IMR-90 (cell line): ENCODE results near the gene TUBB2B. TPM values are rescaled to one million over a fixed set of nuclear protein-coding genes. Genes with fewer than 3 reads are reported as not detected.

Experiments used
- ATAC-seq: fragments of 200-7000 bp; cut with Tn5 transposase; 2 replicates; pipeline ENCODE4 v1.9.1; 2020; ENCODE audit warnings: low read depth, mild to moderate bottlenecking, moderate library complexity
- BruUV-seq: library from RNA; stranded (reverse); fragments of 400-500 nt; replicated peaks from 2 replicates; lab custom pipeline; 2021; lab: Mats Ljungman, UMichigan
- CTCF ChIA-PET: fragments of 300-600 bp; formaldehyde crosslinking; extraction: SDS; loops from one replicate; lab custom pipeline; 2021; ENCODE audit warnings: antibody characterized with exemption; lab: Yijun Ruan, JAX
- POLR2A ChIA-PET: fragments of 300-600 bp; sonication (Branson Sonifier 250); formaldehyde crosslinking; loops from one replicate; lab custom pipeline; 2022; ENCODE audit warnings: antibody characterized with exemption; ENCODE audit not compliant: unreplicated experiment; lab: Charles Lee
- DNase-seq: peaks from one replicate; pipeline ENCODE4 v3.0.0; 2013
- H2AFZ ChIP-seq: replicated peaks from 2 replicates; pipeline ENCODE3; 2013; ENCODE audit warnings: low read length, mild to moderate bottlenecking; ENCODE audit not compliant: poor library complexity
- H2AK5ac ChIP-seq: 2 replicates; pipeline ENCODE4 v1.6.1; 2013; ENCODE audit warnings: low read depth, low read length, inconsistent platforms
- H2AK9ac ChIP-seq: replicated peaks from 2 replicates; pipeline ENCODE3; 2013; ENCODE audit warnings: mild to moderate bottlenecking, low read depth, low read length, moderate library complexity; ENCODE audit not compliant: poor library complexity
- H2BK120ac ChIP-seq: 2 replicates; pipeline ENCODE4 v1.6.1; 2013; ENCODE audit warnings: low read depth, low read length, inconsistent platforms
- H2BK15ac ChIP-seq: 3 replicates; pipeline ENCODE4 v1.6.1; 2013; ENCODE audit warnings: low read depth, low read length, inconsistent platforms
- H2BK20ac ChIP-seq: 2 replicates; pipeline ENCODE4 v1.6.1; 2013; ENCODE audit warnings: low read depth, mild to moderate bottlenecking, inconsistent platforms, low read length, moderate library complexity
- H2BK5ac ChIP-seq: 2 replicates; pipeline ENCODE4 v1.6.1; 2013; ENCODE audit warnings: mild to moderate bottlenecking, low read depth, low read length, inconsistent platforms; ENCODE audit not compliant: poor library complexity, severe bottlenecking
- H3K14ac ChIP-seq: replicated peaks from 2 replicates; pipeline ENCODE4 v1.6.1; 2013; ENCODE audit warnings: low read depth, low read length, inconsistent platforms
- H3K18ac ChIP-seq: 2 replicates; pipeline ENCODE4 v1.6.1; 2013; ENCODE audit warnings: low read depth, low read length, control low read depth
- H3K23ac ChIP-seq: 2 replicates; pipeline ENCODE4 v1.6.1; 2013; ENCODE audit warnings: low read depth, low read length, inconsistent platforms
- H3K27ac ChIP-seq: 2 replicates; pipeline ENCODE4 v1.5.1; 2013; ENCODE audit warnings: mild to moderate bottlenecking, control low read depth, low read length; ENCODE audit not compliant: insufficient read depth
- H3K27me3 ChIP-seq: 2 replicates; pipeline ENCODE4 v1.6.1; 2013; ENCODE audit warnings: low read length; ENCODE audit not compliant: control insufficient read depth, insufficient read depth
- H3K36me3 ChIP-seq: 2 replicates; pipeline ENCODE4 v1.6.1; 2013; ENCODE audit warnings: low read length, mixed read lengths; ENCODE audit not compliant: control insufficient read depth, insufficient read depth
- H3K4ac ChIP-seq: 2 replicates; pipeline ENCODE4 v1.6.1; 2013; ENCODE audit warnings: low read depth, low read length, inconsistent platforms
- H3K4me1 ChIP-seq: 2 replicates; pipeline ENCODE4 v1.6.1; 2013; ENCODE audit warnings: low read length, mixed read lengths; ENCODE audit not compliant: control insufficient read depth, insufficient read depth
- H3K4me2 ChIP-seq: 2 replicates; pipeline ENCODE4 v1.6.1; 2013; ENCODE audit warnings: low read depth, mild to moderate bottlenecking, control low read depth, low read length, moderate library complexity
- H3K4me3 ChIP-seq: 2 replicates; pipeline ENCODE4 v1.5.1; 2013; ENCODE audit warnings: low read depth, mild to moderate bottlenecking, control low read depth, low read length, moderate library complexity; ENCODE audit not compliant: insufficient read depth
- H3K56ac ChIP-seq: 2 replicates; pipeline ENCODE4 v1.6.1; 2013; ENCODE audit warnings: low read length, inconsistent platforms; ENCODE audit not compliant: insufficient read depth; ENCODE audit errors: extremely low read depth
- H3K79me1 ChIP-seq, 2 experiments: 2 replicates each; pipeline ENCODE4 v1.6.1; 2013; ENCODE audit warnings: low read length in 2 of 2, inconsistent platforms in 1 of 2, low read depth in 1 of 2
- H3K9ac ChIP-seq: 2 replicates; pipeline ENCODE4 v1.6.1; 2013; ENCODE audit warnings: low read depth, low read length, control low read depth
- H3K9me1 ChIP-seq: 2 replicates; pipeline ENCODE4 v1.6.1; 2013; ENCODE audit warnings: low read length, inconsistent platforms; ENCODE audit not compliant: insufficient read depth
- H3K9me3 ChIP-seq: 2 replicates; pipeline ENCODE4 v1.6.1; 2013; ENCODE audit warnings: low read length; ENCODE audit not compliant: control insufficient read depth, insufficient read depth
- H4K20me1 ChIP-seq: 2 replicates; pipeline ENCODE4 v1.6.1; 2013; ENCODE audit warnings: low read length, inconsistent platforms; ENCODE audit not compliant: insufficient read depth
- H4K5ac ChIP-seq: 2 replicates; pipeline ENCODE4 v1.6.1; 2013; ENCODE audit warnings: mild to moderate bottlenecking, low read depth, low read length, control low read depth
- H4K8ac ChIP-seq, 2 experiments: 2 replicates each; pipeline ENCODE4 v1.6.1; 2013; ENCODE audit warnings: low read depth in 2 of 2, low read length in 2 of 2, control low read depth in 1 of 2, inconsistent platforms in 1 of 2
- H4K91ac ChIP-seq: 2 replicates; pipeline ENCODE4 v1.6.1; 2013; ENCODE audit warnings: low read depth, low read length, inconsistent platforms; ENCODE audit not compliant: insufficient read depth
- BHLHE40 ChIP-seq: fragments of 150-350 bp; IDR thresholded peaks from 2 replicates; pipeline ENCODE4 v1.6.1; 2016; ENCODE audit warnings: mild to moderate bottlenecking, low read depth, low read length
- CEBPB ChIP-seq: IDR thresholded peaks from 2 replicates; pipeline ENCODE4 v1.6.1; 2012; ENCODE audit warnings: low read depth, low read length, improper control_type of control experiment
- CHD1 ChIP-seq: IDR thresholded peaks from 2 replicates; pipeline ENCODE4 v1.6.1; 2012; ENCODE audit warnings: low read depth, low read length, improper control_type of control experiment
- FOS ChIP-seq: fragments of 150-350 bp; IDR thresholded peaks from 2 replicates; pipeline ENCODE4 v1.6.1; 2016; ENCODE audit warnings: low read depth, low read length
- MAFK ChIP-seq: IDR thresholded peaks from 2 replicates; pipeline ENCODE4 v1.6.1; 2012; ENCODE audit warnings: low read depth, low read length, improper control_type of control experiment
- MAZ ChIP-seq: IDR thresholded peaks from 2 replicates; pipeline ENCODE4 v1.6.1; 2012; ENCODE audit warnings: low read depth, mild to moderate bottlenecking, low read length, improper control_type of control experiment, moderate library complexity, borderline replicate concordance
- MXI1 ChIP-seq: IDR thresholded peaks from 2 replicates; pipeline ENCODE4 v1.6.1; 2012; ENCODE audit warnings: low read depth, mild to moderate bottlenecking, low read length, moderate library complexity, borderline replicate concordance
- NFE2L2 ChIP-seq: fragments of 150-350 bp; IDR thresholded peaks from 2 replicates; pipeline ENCODE4 v1.6.1; 2016; ENCODE audit warnings: low read depth, mild to moderate bottlenecking, low read length
- POLR2A ChIP-seq: IDR thresholded peaks from 2 replicates; pipeline ENCODE4 v1.6.1; 2012; ENCODE audit warnings: mild to moderate bottlenecking, low read depth, low read length
- RAD21 ChIP-seq: IDR thresholded peaks from 2 replicates; pipeline ENCODE4 v1.6.1; 2012; ENCODE audit warnings: low read length, improper control_type of control experiment
- RCOR1 ChIP-seq: IDR thresholded peaks from 2 replicates; pipeline ENCODE4 v1.6.1; 2012; ENCODE audit warnings: mild to moderate bottlenecking, low read length, improper control_type of control experiment; ENCODE audit not compliant: insufficient replicate concordance
- RFX5 ChIP-seq: IDR thresholded peaks from 2 replicates; pipeline ENCODE4 v1.8.0; 2012; ENCODE audit warnings: low read depth, mild to moderate bottlenecking, low read length, moderate library complexity
- SMC3 ChIP-seq: fragments of 150-350 bp; IDR thresholded peaks from 2 replicates; pipeline ENCODE4 v1.6.1; 2016; ENCODE audit warnings: low read depth, mild to moderate bottlenecking, antibody characterized with exemption, low read length, moderate library complexity
- WGBS, 2 experiments: methylation state at CpG; one replicate each; pipeline versions ENCODE4 v1.1.5 to v1.1.7; 2013; ENCODE audit warnings: missing lambda C conversion rate in 2 of 2; ENCODE audit not compliant: insufficient read length in 1 of 2; ENCODE audit errors: extremely low coverage in 2 of 2; 5-methylcytosine and 5-hydroxymethylcytosine counted together
- dilution Hi-C: fragments of 300-500 bp; cut with HindIII; formaldehyde crosslinking; loops from one replicate; pipeline ENCODE4 v1.14.3; 2018; ENCODE audit warnings: low sequenced_read_pairs; ENCODE audit not compliant: unreplicated experiment
- in situ Hi-C: fragments of 300-500 bp; cut with MboI; formaldehyde crosslinking; loops from 3 replicates; pipeline ENCODE4 v1.14.3; 2019; ENCODE audit warnings: low sequenced_read_pairs, inconsistent platforms, mixed read lengths
- intact Hi-C: fragments of 100-400 bp; cut with micrococcal nuclease; formaldehyde crosslinking; loops from 2 replicates; pipeline ENCODE4 v1.10.0; 2022
- polyA plus RNA-seq, 3 experiments: library from polyadenylated mRNA; depleted of rRNA; stranded (reverse); fragments of >200 nt; gene quantifications; 2 replicates each; pipeline ENCODE4 v1.2.3, GENCODE V29; 2012; ENCODE audit warnings: low replicate concordance in 1 of 3
- total RNA-seq: library from RNA; depleted of rRNA; stranded (reverse); fragments of >200 nt; gene quantifications from 2 replicates; pipeline ENCODE4 v1.2.3, GENCODE V29; 2012
- TF ChIP-seq, protein P1 (sequence below): fragments of 150-350 bp; IDR thresholded peaks from 2 replicates; pipeline ENCODE4 v1.6.1; 2016; ENCODE audit warnings: low read depth, mild to moderate bottlenecking, low read length, moderate library complexity, borderline replicate concordance
- TF ChIP-seq, protein P2 (sequence below): fragments of 150-350 bp; IDR thresholded peaks from 2 replicates; pipeline ENCODE4 v1.6.1; 2017; ENCODE audit warnings: mild to moderate bottlenecking, antibody characterized with exemption, low read length, low read depth
- TF ChIP-seq, protein P3 (sequence below): conservative IDR thresholded peaks from 2 replicates; pipeline ENCODE4 v1.5.1; 2012; ENCODE audit warnings: mild to moderate bottlenecking, low read depth, low read length, improper control_type of control experiment

Gene TUBB2B
- total and polyA plus RNA-seq, 2 of the 4 experiments (the other 2 are of a cell fraction) = 13.6 to 21.1 TPM

DNA sequence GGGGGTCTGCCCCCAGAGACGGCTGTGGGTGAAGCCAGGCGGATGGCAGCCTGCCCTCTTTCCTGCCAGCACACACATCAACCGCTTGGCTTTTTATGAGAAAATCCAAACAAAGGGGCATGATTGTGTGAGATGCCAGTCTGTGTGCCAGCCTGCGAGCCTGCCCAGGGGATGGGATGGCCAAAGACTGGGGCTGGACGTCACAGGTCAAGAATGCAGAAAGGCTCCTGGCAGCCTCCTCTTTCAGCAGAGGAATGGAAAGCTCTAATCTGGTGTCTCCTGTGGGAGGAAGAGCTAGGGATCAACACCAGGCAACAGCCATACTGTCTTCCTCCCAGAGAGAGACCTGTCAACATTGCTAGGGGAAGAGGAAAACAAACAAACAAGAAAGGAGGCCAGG, 15.8 kb downstream of the TUBB2B start:
- intact Hi-C loops = no loop called here
- Histone ChIP-seq H3K4me3 (no peak overlapping the region), H4K20me1 (no peaks in the 10 kb centered on the region), H3K9me3 (no peaks in the 10 kb centered on the region), H2BK120ac (0 out of 2 replicates have a peak overlapping the region, but pooled peaks have one; percentile 1), H3K14ac (no peak overlapping the region), H2BK20ac (no peak overlapping the region), H3K9me1 (peaks cover 6% of the 10 kb centered on the region), H3K27me3 (0 out of 2 replicates have a peak, but pooled peaks cover 2% of the 10 kb centered on the region), H3K23ac (0 out of 2 replicates have a peak overlapping the region, but pooled peaks have one; percentile 2), H3K79me1 (no peaks in the 10 kb centered on the region), H2AK5ac (no peak overlapping the region), H3K18ac (peak overlapping the region; percentile 56; the same call in 1 of the 2 replicates), H3K27ac (no peak overlapping the region), H4K8ac (no peak overlapping the region), H3K56ac (no peak overlapping the region), H4K91ac (no peak overlapping the region; the same call in 1 of the 2 replicates), H4K5ac (no peak overlapping the region), H2BK5ac (no peak overlapping the region), H2AFZ (peak overlapping the region; percentile 46), H3K4ac (no peak overlapping the region), H3K4me1 (peaks cover 17% of the 10 kb centered on the region), H2BK15ac (no peak overlapping the region), H2AK9ac (no peak overlapping the region), H3K4me2 (no peak overlapping the region), H3K9ac (no peak overlapping the region), H3K36me3 (no peaks in the 10 kb centered on the region)
- ChIA-PET POLR2A (interaction anchor here (0.6 kb wide), 1 partner anchor 1865 kb away, joined by 3 read pairs; no protein-coding TSS in a partner anchor), CTCF (interaction anchor here (0.8 to 1.4 kb wide), 2 partner anchors 38 to 54 kb away, joined by 3 to 4 read pairs; partner anchors contain the start of gene TUBB2A)
- in situ Hi-C loops = no loop called here
- no CpG with 5 or more reads among the region's 5 CpGs for WGBS, 2 experiments
- no TSS peak for BruUV-seq
- TF ChIP-seq FOS (no peak), BHLHE40 (no peak), MAFK (no peak), CEBPB (no peak), CHD1 (no peak), MXI1 (no peak), MAZ (no peak), SMC3 (no peak), NFE2L2 (no peak), RFX5 (no peak), POLR2A (no peak), RCOR1 (no peak), RAD21 (no peak)
- TF ChIP-seq, protein P1, sequence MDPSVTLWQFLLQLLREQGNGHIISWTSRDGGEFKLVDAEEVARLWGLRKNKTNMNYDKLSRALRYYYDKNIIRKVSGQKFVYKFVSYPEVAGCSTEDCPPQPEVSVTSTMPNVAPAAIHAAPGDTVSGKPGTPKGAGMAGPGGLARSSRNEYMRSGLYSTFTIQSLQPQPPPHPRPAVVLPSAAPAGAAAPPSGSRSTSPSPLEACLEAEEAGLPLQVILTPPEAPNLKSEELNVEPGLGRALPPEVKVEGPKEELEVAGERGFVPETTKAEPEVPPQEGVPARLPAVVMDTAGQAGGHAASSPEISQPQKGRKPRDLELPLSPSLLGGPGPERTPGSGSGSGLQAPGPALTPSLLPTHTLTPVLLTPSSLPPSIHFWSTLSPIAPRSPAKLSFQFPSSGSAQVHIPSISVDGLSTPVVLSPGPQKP = no peak
- TF ChIP-seq, protein P2, sequence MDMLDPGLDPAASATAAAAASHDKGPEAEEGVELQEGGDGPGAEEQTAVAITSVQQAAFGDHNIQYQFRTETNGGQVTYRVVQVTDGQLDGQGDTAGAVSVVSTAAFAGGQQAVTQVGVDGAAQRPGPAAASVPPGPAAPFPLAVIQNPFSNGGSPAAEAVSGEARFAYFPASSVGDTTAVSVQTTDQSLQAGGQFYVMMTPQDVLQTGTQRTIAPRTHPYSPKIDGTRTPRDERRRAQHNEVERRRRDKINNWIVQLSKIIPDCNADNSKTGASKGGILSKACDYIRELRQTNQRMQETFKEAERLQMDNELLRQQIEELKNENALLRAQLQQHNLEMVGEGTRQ = no peak
- TF ChIP-seq, protein P3, sequence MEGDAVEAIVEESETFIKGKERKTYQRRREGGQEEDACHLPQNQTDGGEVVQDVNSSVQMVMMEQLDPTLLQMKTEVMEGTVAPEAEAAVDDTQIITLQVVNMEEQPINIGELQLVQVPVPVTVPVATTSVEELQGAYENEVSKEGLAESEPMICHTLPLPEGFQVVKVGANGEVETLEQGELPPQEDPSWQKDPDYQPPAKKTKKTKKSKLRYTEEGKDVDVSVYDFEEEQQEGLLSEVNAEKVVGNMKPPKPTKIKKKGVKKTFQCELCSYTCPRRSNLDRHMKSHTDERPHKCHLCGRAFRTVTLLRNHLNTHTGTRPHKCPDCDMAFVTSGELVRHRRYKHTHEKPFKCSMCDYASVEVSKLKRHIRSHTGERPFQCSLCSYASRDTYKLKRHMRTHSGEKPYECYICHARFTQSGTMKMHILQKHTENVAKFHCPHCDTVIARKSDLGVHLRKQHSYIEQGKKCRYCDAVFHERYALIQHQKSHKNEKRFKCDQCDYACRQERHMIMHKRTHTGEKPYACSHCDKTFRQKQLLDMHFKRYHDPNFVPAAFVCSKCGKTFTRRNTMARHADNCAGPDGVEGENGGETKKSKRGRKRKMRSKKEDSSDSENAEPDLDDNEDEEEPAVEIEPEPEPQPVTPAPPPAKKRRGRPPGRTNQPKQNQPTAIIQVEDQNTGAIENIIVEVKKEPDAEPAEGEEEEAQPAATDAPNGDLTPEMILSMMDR = no peak
- no peak for DNase-seq
- no peak for ATAC-seq
- dilution Hi-C loops = no loop called here
